Placental pericyte (primary cell): ENCODE data around the gene POU2F3. TPM values are rescaled to one million over a fixed set of nuclear protein-coding genes. Genes with fewer than 3 reads are reported as not detected.

Source experiments
- small RNA-seq: library from RNA; depleted of rRNA; stranded (forward); fragments of <200 nt; gene quantifications from one replicate; pipeline ENCODE3, GENCODE V24; 2012; ENCODE audit warnings: low replicate concordance
- total RNA-seq: library from RNA; depleted of rRNA; stranded (reverse); fragments of >200 nt; gene quantifications from 2 replicates; pipeline ENCODE4 v1.2.3, GENCODE V29; 2012

Gene POU2F3
- total RNA-seq: not detected in 2 replicates

GRCh38 chr11:120239713-120240640 is at the start of gene POU2F3:
Gene POU2F3, plus strand, starts transcription at chr11:120240140. Its CDS starts 204 bp downstream, at chr11:120240344.

GRCh38 chr11:120210626-120211521 is 29.1 kb upstream of the POU2F3 start, which contains the start of gene OAF:
Gene OAF, plus strand, starts transcription at chr11:120211032. Its CDS starts 248 bp downstream, at chr11:120211280.

GRCh38 chr11:120324932-120325810 is 85.2 kb downstream of the POU2F3 start, which contains the start of gene TLCD5:
Gene TLCD5, plus strand, starts transcription at chr11:120325299. Its CDS starts 2,143 bp downstream, at chr11:120327442.

GRCh38 chr11:120335908-120336640 is 96.1 kb downstream of the POU2F3 start, which contains the start of gene ARHGEF12:
Gene ARHGEF12, plus strand, starts transcription at chr11:120336413. Its CDS starts 831 bp downstream, at chr11:120337244.

Small RNAs within 50 kb of the gene (small RNA-seq; reads per million reads assigned to genes)
- gene RF00100: 105 reads per million, percentile 98 among the genes with 10 or more reads in this experiment

Other genes starting within 250 kb of the POU2F3 start
- gene TRIM29, start 102.0 kb upstream of the POU2F3 start, total RNA-seq: 0.44 and 0.57 TPM in 2 replicates
- gene OAF, start 29.1 kb upstream of the POU2F3 start, total RNA-seq: 48.4 and 61.7 TPM in 2 replicates
- 6.6 and 16.0 TPM in 2 replicates for gene TLCD5, start 85.2 kb downstream of the POU2F3 start, total RNA-seq
- gene ARHGEF12, start 96.3 kb downstream of the POU2F3 start, total RNA-seq: 89.9 and 124 TPM in 2 replicates